Endothelial cell (in vitro differentiated cells): ENCODE data around the gene GALNT18. TPM values are rescaled to one million over a fixed set of nuclear protein-coding genes. Genes with fewer than 3 reads are reported as not detected.

Experiments used
- DNase-seq: peaks from one replicate; pipeline ENCODE4 v3.0.0; 2021; ENCODE audit warnings: low spot score
- H3K27ac Mint-ChIP-seq: one replicate; pipeline ENCODE4 v1.8.0; 2021; ENCODE audit warnings: mixed read lengths, inconsistent platforms; ENCODE audit not compliant: unreplicated experiment
- H3K27me3 Mint-ChIP-seq: one replicate; pipeline ENCODE4 v1.8.0; 2021; ENCODE audit warnings: mild to moderate bottlenecking, moderate library complexity, mixed read lengths, inconsistent platforms; ENCODE audit not compliant: unreplicated experiment
- H3K36me3 Mint-ChIP-seq: one replicate; pipeline ENCODE4 v1.8.0; 2021; ENCODE audit warnings: mild to moderate bottlenecking, low read depth, mixed read lengths, inconsistent platforms; ENCODE audit not compliant: unreplicated experiment
- H3K4me1 Mint-ChIP-seq: one replicate; pipeline ENCODE4 v1.8.0; 2021; ENCODE audit warnings: mild to moderate bottlenecking, mixed read lengths, inconsistent platforms; ENCODE audit not compliant: unreplicated experiment
- H3K4me3 Mint-ChIP-seq: one replicate; pipeline ENCODE4 v1.8.0; 2021; ENCODE audit warnings: mild to moderate bottlenecking, mixed read lengths, inconsistent platforms; ENCODE audit not compliant: unreplicated experiment
- H3K9me3 Mint-ChIP-seq: one replicate; pipeline ENCODE4 v1.8.0; 2021; ENCODE audit warnings: mixed read lengths, inconsistent platforms; ENCODE audit not compliant: unreplicated experiment
- CTCF ChIP-seq: fragments of 200-600 bp; sonication (generic); IDR thresholded peaks from one replicate; pipeline ENCODE4 v1.5.0; 2021; ENCODE audit warnings: antibody characterized with exemption; ENCODE audit not compliant: unreplicated experiment
- total RNA-seq: library from RNA; stranded (reverse); fragmentation: NEBNext Ultra II Directional; extraction: Animal tissue kit (Norgen Biotek cat#: 25700); gene quantifications from one replicate; pipeline ENCODE4 v1.2.1, GENCODE V29; 2021; ENCODE audit not compliant: unreplicated experiment

GALNT18 gene
- total RNA-seq, 1 donor from 2014 or later, result 87.6 TPM

- no peak for DNase-seq
- H3K4me1 Mint-ChIP-seq, result peaks cover 85% of the 10 kb centered on the region
- peaks cover 21% of the 10 kb centered on the region for H3K36me3 Mint-ChIP-seq
Measured at GRCh38 chr11:11579012-11579988, 42.5 kb downstream of the GALNT18 start.

GRCh38 chr11:11577932-11578911 is 43.6 kb downstream of the GALNT18 start:
- Mint-ChIP-seq H3K9me3 (no peaks in the 10 kb centered on the region), H3K36me3 (peaks cover 22% of the 10 kb centered on the region), H3K27ac (peak overlapping the region; percentile 51), H3K4me1 (peaks cover 77% of the 10 kb centered on the region), H3K27me3 (peaks cover 7% of the 10 kb centered on the region), H3K4me3 (no peak overlapping the region)
- DNase-seq, result no peak
- TF ChIP-seq CTCF, result no peak

More at GRCh38 chr11:11579012-11579988, 42.5 kb downstream of the GALNT18 start:
- Mint-ChIP-seq H3K27ac (peak overlapping the region; percentile 51), H3K9me3 (no peaks in the 10 kb centered on the region), H3K4me3 (no peak overlapping the region), H3K27me3 (peaks cover 9% of the 10 kb centered on the region)
- no peak for TF ChIP-seq CTCF

GRCh38 chr11:11577251-11577855 is 44.5 kb downstream of the GALNT18 start:
- Mint-ChIP-seq H3K4me3 (peak overlapping the region; percentile 78), H3K36me3 (peaks cover 22% of the 10 kb centered on the region), H3K4me1 (peaks cover 68% of the 10 kb centered on the region), H3K9me3 (no peaks in the 10 kb centered on the region), H3K27ac (peak overlapping the region; percentile 51), H3K27me3 (peaks cover 5% of the 10 kb centered on the region)
- TF ChIP-seq CTCF, result no peak
- DNase-seq, result no peak

- Mint-ChIP-seq H3K27me3 (peaks cover 8% of the 10 kb centered on the region), H3K27ac (peak overlapping the region; percentile 13), H3K4me1 (peaks cover 68% of the 10 kb centered on the region), H3K4me3 (no peak overlapping the region), H3K9me3 (no peaks in the 10 kb centered on the region), H3K36me3 (peaks cover 22% of the 10 kb centered on the region)
- DNase-seq, result no peak
- no peak for TF ChIP-seq CTCF
Measured at GRCh38 chr11:11574373-11575287, 47.2 kb downstream of the GALNT18 start.
